ENCODE results near the gene LBX1. TPM values are rescaled to one million over a fixed set of nuclear protein-coding genes. Genes with fewer than 3 reads are reported as not detected.

Gene LBX1
- total RNA-seq, 1 experiment from 2014 or later = 0.15 TPM

- POLR2A ChIA-PET = no interaction called here
- in situ Hi-C loops (cut with HindIII; ENCODE audit: low pct_unique_long_range_greater_than_20kb, low sequenced_read_pairs) = no loop called here
- CTCF ChIA-PET = interaction anchor here (0.5 to 2.9 kb wide), 18 partner anchors 9 to 1193 kb away, joined by 3 to 46 read pairs (median 7); no protein-coding TSS in a partner anchor
- Histone ChIP-seq H3K27ac (ENCODE audit: low read length) (no peak overlapping the region), H3K9me3 (ENCODE audit: control insufficient read depth, insufficient read depth, low read depth, low read length) (no peaks in the 10 kb centered on the region), H3K36me3 (ENCODE audit: control insufficient read depth, insufficient read depth, low read length) (no peaks in the 10 kb centered on the region), H3K27me3 (ENCODE audit: control insufficient read depth, insufficient read depth, low read length) (peaks cover 12% of the 10 kb centered on the region), H3K4me3 (ENCODE audit: low read depth in 2 of 2, low read length in 2 of 2) (peak overlapping the region; percentile 46 to 68), H3K4me1 (ENCODE audit: control insufficient read depth, insufficient read depth, low read length) (peaks cover 4% of the 10 kb centered on the region; the same call in 1 of the 2 replicates)
- intact Hi-C loops (cut with micrococcal nuclease; ENCODE audit: unreplicated experiment) = loop anchor here (1.0 to 10.0 kb wide), 5 partner anchors 52 to 570 kb away; partner anchors contain the start of gene NPM3
- ATAC-seq (peak; percentile 90), DNase-seq (ENCODE audit: low read depth, low spot score) (no peak)
- BruUV-seq (replicated peaks) = no TSS peak
- TF ChIP-seq SIN3A (IDR thresholded peaks at IDR 0.05; ENCODE audit: borderline replicate concordance, insufficient read depth, low read depth, low read length) = no peak
- TF ChIP-seq CTCF (IDR thresholded peaks at IDR 0.05) = peak; percentile 98
- no peak for TF ChIP-seq POLR2AphosphoS5 (IDR thresholded peaks at IDR 0.05; ENCODE audit: low read depth, low read length)
- no peak for TF ChIP-seq REST (IDR thresholded peaks at IDR 0.05; ENCODE audit: insufficient read depth in 1 of 2, low read depth in 2 of 2, low read length in 1 of 2)
- no peak for TF ChIP-seq TCF7L2 (IDR thresholded peaks at IDR 0.05; ENCODE audit: low read depth, low read length)
Measured at GRCh38 chr10:101214446-101215396, 14.5 kb downstream of the LBX1 start.

GRCh38 chr10:101208543-101208942 lies 20.7 kb downstream of the LBX1 start:
- ChIA-PET CTCF (interaction anchor here (0.6 to 0.7 kb wide), 3 partner anchors 24 to 79 kb away, joined by 4 to 6 read pairs (median 4); no protein-coding TSS in a partner anchor), POLR2A (no interaction called here)
- ATAC-seq (no peak), DNase-seq (ENCODE audit: low read depth, low spot score) (no peak)
- intact Hi-C loops (cut with micrococcal nuclease; ENCODE audit: unreplicated experiment) (no loop called here), in situ Hi-C loops (cut with HindIII; ENCODE audit: low pct_unique_long_range_greater_than_20kb, low sequenced_read_pairs) (no loop called here)
- BruUV-seq (replicated peaks) = no TSS peak
- Histone ChIP-seq H3K9me3 (ENCODE audit: control insufficient read depth, insufficient read depth, low read depth, low read length) (no peaks in the 10 kb centered on the region), H3K4me3 (ENCODE audit: low read depth in 2 of 2, low read length in 2 of 2) (no peak overlapping the region), H3K36me3 (ENCODE audit: control insufficient read depth, insufficient read depth, low read length) (no peaks in the 10 kb centered on the region), H3K27me3 (ENCODE audit: control insufficient read depth, insufficient read depth, low read length) (peaks cover 18% of the 10 kb centered on the region), H3K4me1 (ENCODE audit: control insufficient read depth, insufficient read depth, low read length) (no peaks in the 10 kb centered on the region), H3K27ac (ENCODE audit: low read length) (no peak overlapping the region)
- no peak for TF ChIP-seq TCF7L2 (IDR thresholded peaks at IDR 0.05; ENCODE audit: low read depth, low read length)
- TF ChIP-seq REST (IDR thresholded peaks at IDR 0.05; ENCODE audit: insufficient read depth in 1 of 2, low read depth in 2 of 2, low read length in 1 of 2) = no peak
- no peak for TF ChIP-seq POLR2AphosphoS5 (IDR thresholded peaks at IDR 0.05; ENCODE audit: low read depth, low read length)
- no peak for TF ChIP-seq SIN3A (IDR thresholded peaks at IDR 0.05; ENCODE audit: borderline replicate concordance, insufficient read depth, low read depth, low read length)
- TF ChIP-seq CTCF (IDR thresholded peaks at IDR 0.05) = no peak
